ENCODE measurements around the gene NREP.

Gene NREP

GRCh38 chr5:111738118-111738517 lies 18.9 kb downstream of the NREP start:
- no CpG with 5 or more reads among the region's 5 CpGs for WGBS (ENCODE audit: extremely low coverage, insufficient coverage, insufficient read length)
- H3K79me2 ChIP-seq (ENCODE audit: control insufficient read depth, insufficient read depth, low read length, poor library complexity), result no peaks in the 10 kb centered on the region
- H2AK5ac ChIP-seq (ENCODE audit: low read length), result no peak overlapping the region
- no peak overlapping the region for H3K4ac ChIP-seq (ENCODE audit: low read depth, low read length)
- no peaks in the 10 kb centered on the region for H3K9me3 ChIP-seq (ENCODE audit: insufficient read depth, low read depth, low read length)
- H3K14ac ChIP-seq (ENCODE audit: low read length), result no peak overlapping the region
- peaks cover 3 to 7% of the 10 kb centered on the region in 2 experiments for H3K36me3 ChIP-seq (ENCODE audit: control insufficient read depth in 1 of 2, insufficient read depth in 2 of 2, low read length in 2 of 2)
- H4K12ac ChIP-seq (ENCODE audit: low read depth, low read length), result no peak overlapping the region
- H2AFZ ChIP-seq (ENCODE audit: insufficient read depth, low read length, poor library complexity), result no peak overlapping the region
- no peaks in the 10 kb centered on the region for H3K27me3 ChIP-seq (ENCODE audit: insufficient read depth, low read length)
- no peak overlapping the region for H4K91ac ChIP-seq (ENCODE audit: low read depth, low read length)
- no peak overlapping the region for H4K8ac ChIP-seq (ENCODE audit: low read depth, low read length)
- H3K9ac ChIP-seq (ENCODE audit: low read length), result no peak overlapping the region
- peak in 1 of 2 donors; percentile 21 for DNase-seq
- H3K79me1 ChIP-seq (ENCODE audit: low read length), result no peaks in the 10 kb centered on the region
- H2BK12ac ChIP-seq (ENCODE audit: low read length), result no peak overlapping the region
- no peak overlapping the region for H3K4me3 ChIP-seq (ENCODE audit: low read depth, low read length)
- no peak overlapping the region for H2BK5ac ChIP-seq (ENCODE audit: low read depth, low read length, poor library complexity)
- no peak overlapping the region for H3K23ac ChIP-seq (ENCODE audit: low read length)
- peak overlapping the region; percentile 51 for H3K27ac ChIP-seq (ENCODE audit: low read depth, low read length)
- H2BK120ac ChIP-seq (ENCODE audit: insufficient read depth, low read length, poor library complexity), result no peak overlapping the region
- peak overlapping the region; percentile 20 for H3K4me2 ChIP-seq (ENCODE audit: low read length)
- H3K4me1 ChIP-seq (ENCODE audit: control insufficient read depth in 1 of 2, insufficient read depth in 2 of 2, low read length in 2 of 2), result peaks cover 7 to 15% of the 10 kb centered on the region in 2 experiments
- H3K18ac ChIP-seq (ENCODE audit: low read length), result no peak overlapping the region

GRCh38 chr5:111737716-111738115 lies 19.3 kb downstream of the NREP start:
- Histone ChIP-seq H3K14ac (ENCODE audit: low read length) (no peak overlapping the region), H4K8ac (ENCODE audit: low read depth, low read length) (no peak overlapping the region), H3K9ac (ENCODE audit: low read length) (no peak overlapping the region), H4K91ac (ENCODE audit: low read depth, low read length) (no peak overlapping the region), H3K4me3 (ENCODE audit: low read depth, low read length) (no peak overlapping the region), H3K27me3 (ENCODE audit: insufficient read depth, low read length) (no peaks in the 10 kb centered on the region), H2BK12ac (ENCODE audit: low read length) (no peak overlapping the region), H2AK5ac (ENCODE audit: low read length) (no peak overlapping the region), H3K4me2 (ENCODE audit: low read length) (no peak overlapping the region), H2AFZ (ENCODE audit: insufficient read depth, low read length, poor library complexity) (no peak overlapping the region), H3K18ac (ENCODE audit: low read length) (no peak overlapping the region), H3K36me3 (ENCODE audit: control insufficient read depth in 1 of 2, insufficient read depth in 2 of 2, low read length in 2 of 2) (peaks cover 3 to 8% of the 10 kb centered on the region in 2 experiments), H2BK120ac (ENCODE audit: insufficient read depth, low read length, poor library complexity) (no peak overlapping the region), H3K79me2 (ENCODE audit: control insufficient read depth, insufficient read depth, low read length, poor library complexity) (no peaks in the 10 kb centered on the region), H3K4me1 (ENCODE audit: control insufficient read depth in 1 of 2, insufficient read depth in 2 of 2, low read length in 2 of 2) (peaks cover 7 to 14% of the 10 kb centered on the region in 2 experiments), H4K12ac (ENCODE audit: low read depth, low read length) (no peak overlapping the region), H2BK5ac (ENCODE audit: low read depth, low read length, poor library complexity) (no peak overlapping the region), H3K27ac (ENCODE audit: low read depth, low read length) (no peak overlapping the region), H3K79me1 (ENCODE audit: low read length) (no peaks in the 10 kb centered on the region), H3K4ac (ENCODE audit: low read depth, low read length) (no peak overlapping the region), H3K9me3 (ENCODE audit: insufficient read depth, low read depth, low read length) (no peaks in the 10 kb centered on the region), H3K23ac (ENCODE audit: low read length) (no peak overlapping the region)
- DNase-seq, result peak; percentile 44 to 90
- no CpG with 5 or more reads among the region's 1 CpG for WGBS (ENCODE audit: extremely low coverage, insufficient coverage, insufficient read length)

GRCh38 chr5:111735583-111736270 lies 21.3 kb downstream of the NREP start:
- Histone ChIP-seq H2BK12ac (ENCODE audit: low read length) (no peak overlapping the region), H3K4ac (ENCODE audit: low read depth, low read length) (no peak overlapping the region), H3K36me3 (ENCODE audit: control insufficient read depth in 1 of 2, insufficient read depth in 2 of 2, low read length in 2 of 2) (peaks cover 3 to 11% of the 10 kb centered on the region in 2 experiments), H2BK5ac (ENCODE audit: low read depth, low read length, poor library complexity) (no peak overlapping the region), H2AFZ (ENCODE audit: insufficient read depth, low read length, poor library complexity) (no peak overlapping the region), H3K27ac (ENCODE audit: low read depth, low read length) (no peak overlapping the region), H3K18ac (ENCODE audit: low read length) (no peak overlapping the region), H3K4me1 (ENCODE audit: control insufficient read depth in 1 of 2, insufficient read depth in 2 of 2, low read length in 2 of 2) (peaks cover 7 to 11% of the 10 kb centered on the region in 2 experiments), H3K79me2 (ENCODE audit: control insufficient read depth, insufficient read depth, low read length, poor library complexity) (no peaks in the 10 kb centered on the region), H2AK5ac (ENCODE audit: low read length) (no peak overlapping the region), H3K9me3 (ENCODE audit: insufficient read depth, low read depth, low read length) (no peaks in the 10 kb centered on the region), H3K23ac (ENCODE audit: low read length) (no peak overlapping the region), H4K12ac (ENCODE audit: low read depth, low read length) (no peak overlapping the region), H2BK120ac (ENCODE audit: insufficient read depth, low read length, poor library complexity) (no peak overlapping the region), H3K27me3 (ENCODE audit: insufficient read depth, low read length) (no peaks in the 10 kb centered on the region), H4K8ac (ENCODE audit: low read depth, low read length) (no peak overlapping the region), H3K4me3 (ENCODE audit: low read depth, low read length) (no peak overlapping the region), H3K4me2 (ENCODE audit: low read length) (no peak overlapping the region), H4K91ac (ENCODE audit: low read depth, low read length) (no peak overlapping the region), H3K9ac (ENCODE audit: low read length) (no peak overlapping the region), H3K79me1 (ENCODE audit: low read length) (no peaks in the 10 kb centered on the region), H3K14ac (ENCODE audit: low read length) (no peak overlapping the region)
- DNase-seq, result peak; percentile 39 to 42
- no CpG with 5 or more reads among the region's 8 CpGs for WGBS (ENCODE audit: extremely low coverage, insufficient coverage, insufficient read length)

- no peak overlapping the region for H3K4me3 ChIP-seq (ENCODE audit: low read depth, low read length)
- H2BK5ac ChIP-seq (ENCODE audit: low read depth, low read length, poor library complexity), result no peak overlapping the region
- H3K4me1 ChIP-seq (ENCODE audit: control insufficient read depth in 1 of 2, insufficient read depth in 2 of 2, low read length in 2 of 2), result peaks cover 7 to 11% of the 10 kb centered on the region in 2 experiments
- no peak overlapping the region for H2BK120ac ChIP-seq (ENCODE audit: insufficient read depth, low read length, poor library complexity)
- no peak for DNase-seq
- H4K91ac ChIP-seq (ENCODE audit: low read depth, low read length), result no peak overlapping the region
- H4K8ac ChIP-seq (ENCODE audit: low read depth, low read length), result no peak overlapping the region
- no peaks in the 10 kb centered on the region for H3K79me2 ChIP-seq (ENCODE audit: control insufficient read depth, insufficient read depth, low read length, poor library complexity)
- no peak overlapping the region for H2AFZ ChIP-seq (ENCODE audit: insufficient read depth, low read length, poor library complexity)
- H2BK12ac ChIP-seq (ENCODE audit: low read length), result no peak overlapping the region
- no peaks in the 10 kb centered on the region for H3K79me1 ChIP-seq (ENCODE audit: low read length)
- WGBS (ENCODE audit: extremely low coverage, insufficient coverage, insufficient read length), result no CpG with 5 or more reads among the region's 3 CpGs
- H3K4ac ChIP-seq (ENCODE audit: low read depth, low read length), result no peak overlapping the region
- no peak overlapping the region for H3K18ac ChIP-seq (ENCODE audit: low read length)
- no peak overlapping the region for H3K9ac ChIP-seq (ENCODE audit: low read length)
- no peak overlapping the region for H3K27ac ChIP-seq (ENCODE audit: low read depth, low read length)
- H3K27me3 ChIP-seq (ENCODE audit: insufficient read depth, low read length), result no peaks in the 10 kb centered on the region
- H3K9me3 ChIP-seq (ENCODE audit: insufficient read depth, low read depth, low read length), result no peaks in the 10 kb centered on the region
- H3K4me2 ChIP-seq (ENCODE audit: low read length), result no peak overlapping the region
- H3K36me3 ChIP-seq (ENCODE audit: control insufficient read depth in 1 of 2, insufficient read depth in 2 of 2, low read length in 2 of 2), result peaks cover 6 to 13% of the 10 kb centered on the region in 2 experiments
- H3K14ac ChIP-seq (ENCODE audit: low read length), result no peak overlapping the region
- H2AK5ac ChIP-seq (ENCODE audit: low read length), result no peak overlapping the region
- H4K12ac ChIP-seq (ENCODE audit: low read depth, low read length), result no peak overlapping the region
- H3K23ac ChIP-seq (ENCODE audit: low read length), result no peak overlapping the region
These were observed 22.4 kb downstream of the NREP start for GRCh38 chr5:111734597-111734996.
